Renal cortex interstitium (tissue), 11 donors: ENCODE measurements around the gene TIMM29. TPM values are rescaled to one million over a fixed set of nuclear protein-coding genes. Genes with fewer than 3 reads are reported as not detected.

Experiments
- DNase-seq, 11 donors: peaks; one replicate each; pipeline ENCODE4 v3.0.0-alpha.2; 2013; ENCODE audit warnings: low read depth in 9 of 11, low spot score in 4 of 11; ENCODE audit errors: extremely low read depth in 1 of 11
- polyA plus RNA-seq, 3 donors: library from polyadenylated mRNA; unstranded; fragments of 120-200 nt; gene quantifications; one replicate each; pipeline ENCODE4 v1.2.1, GENCODE V29; 2013; ENCODE audit not compliant: insufficient read length in 3 of 3

TIMM29 gene
- polyA plus RNA-seq, 3 donors = 26.9 to 31.0 (median 28.3) TPM

DNA sequence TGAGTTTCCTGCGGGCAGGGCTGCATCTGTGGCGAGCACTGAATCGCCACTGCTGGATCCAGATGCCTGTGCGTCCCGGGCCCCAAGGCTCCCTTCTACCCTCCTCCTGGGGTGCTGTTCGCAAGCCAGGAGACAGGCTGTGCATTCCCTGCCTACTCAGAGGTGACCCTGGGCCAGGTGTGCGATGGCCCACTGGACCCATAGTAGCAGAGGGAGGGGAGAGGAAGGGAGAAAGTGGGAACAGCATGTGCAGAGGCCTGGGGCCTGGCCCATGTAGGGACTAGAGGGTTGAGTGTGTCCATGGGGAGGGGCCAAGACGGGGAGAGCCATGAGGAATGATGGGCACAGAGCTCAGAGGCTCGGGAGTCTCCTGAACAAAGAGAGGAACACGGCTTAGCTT lies 30.0 kb upstream of the TIMM29 start:
- DNase-seq = no peak

DNA sequence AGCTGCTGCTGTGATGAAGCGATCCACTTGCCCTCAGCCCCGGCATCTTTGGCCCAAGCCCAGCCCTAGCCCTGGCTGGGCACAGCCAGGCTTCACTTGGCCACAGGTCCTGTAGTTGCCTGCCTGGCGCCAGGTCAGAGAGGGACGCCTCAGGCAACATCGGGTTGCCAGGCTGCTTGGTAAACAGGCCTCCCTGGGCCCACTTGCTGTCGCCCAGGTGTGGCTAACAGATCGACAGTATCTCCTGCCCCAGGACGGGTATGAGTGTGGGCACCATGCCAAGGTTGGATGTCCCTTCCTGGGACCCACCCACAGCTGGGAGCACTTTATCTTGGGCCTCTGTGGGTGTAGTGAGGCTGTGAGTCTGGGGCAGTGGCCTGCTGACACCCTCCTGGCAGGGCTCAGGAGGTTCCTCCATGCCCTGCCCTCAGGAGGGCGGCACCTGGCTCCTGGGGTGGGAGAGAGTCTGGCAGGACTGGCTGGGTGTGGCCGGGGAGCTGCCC lies 29.4 kb upstream of the TIMM29 start:
- DNase-seq = no peak

DNA sequence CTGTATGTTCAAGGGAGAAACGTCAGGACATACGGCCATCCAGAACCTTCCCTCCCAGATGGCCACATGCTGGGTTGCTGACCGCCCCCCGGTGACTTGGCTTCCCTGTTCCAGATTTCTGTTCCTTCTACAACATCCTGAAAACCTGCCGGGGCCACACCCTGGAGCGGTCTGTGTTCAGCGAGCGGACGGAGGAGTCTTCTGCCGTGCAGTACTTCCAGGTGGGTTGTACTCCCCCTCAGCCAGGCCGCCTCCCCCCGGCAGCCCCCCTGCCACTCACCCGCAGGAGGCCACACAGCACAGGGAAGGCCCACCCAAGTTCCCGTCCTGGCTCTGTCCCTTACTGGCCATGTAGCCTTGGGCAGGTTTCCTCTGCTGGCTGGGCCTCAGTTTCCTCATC lies 20.7 kb upstream of the TIMM29 start:
- DNase-seq = no peak

DNA sequence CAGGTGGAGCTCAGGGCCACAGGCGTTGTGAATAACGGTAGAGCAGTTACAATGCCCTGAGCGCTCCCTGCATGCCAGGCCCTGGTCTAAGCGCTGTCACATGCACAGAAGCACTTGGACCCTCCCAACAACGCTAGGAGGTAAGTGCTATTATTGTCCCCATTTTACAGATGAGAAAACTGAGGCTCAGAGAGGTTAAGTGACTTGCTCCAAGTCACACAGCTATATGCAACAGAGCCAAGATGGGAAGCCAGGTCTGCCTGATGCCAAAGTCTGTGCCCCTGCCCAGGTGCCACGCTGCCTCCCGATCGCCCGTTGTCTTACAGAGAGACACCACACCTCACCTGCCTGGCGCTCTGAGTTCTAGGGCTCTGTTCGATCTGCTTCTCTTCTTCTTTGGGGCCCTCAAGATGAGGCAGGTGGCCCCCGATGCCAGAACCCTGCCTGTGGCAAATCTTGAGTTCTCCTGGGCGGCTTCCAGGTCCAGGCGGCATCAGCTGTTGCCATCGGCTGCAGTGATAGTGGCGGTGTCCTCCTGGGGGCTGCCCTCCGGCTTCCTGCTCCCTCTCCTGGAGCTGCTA lies 20.1 kb upstream of the TIMM29 start:
- DNase-seq = no peak

- no peak for DNase-seq
Measured at GRCh38 chr19:10911579-10912363, 16.8 kb upstream of the TIMM29 start.

- DNase-seq = no peak
Measured at GRCh38 chr19:10912619-10913018, 16.0 kb upstream of the TIMM29 start.

- DNase-seq = no peak
Measured at GRCh38 chr19:10913716-10914340, 14.8 kb upstream of the TIMM29 start.

DNA sequence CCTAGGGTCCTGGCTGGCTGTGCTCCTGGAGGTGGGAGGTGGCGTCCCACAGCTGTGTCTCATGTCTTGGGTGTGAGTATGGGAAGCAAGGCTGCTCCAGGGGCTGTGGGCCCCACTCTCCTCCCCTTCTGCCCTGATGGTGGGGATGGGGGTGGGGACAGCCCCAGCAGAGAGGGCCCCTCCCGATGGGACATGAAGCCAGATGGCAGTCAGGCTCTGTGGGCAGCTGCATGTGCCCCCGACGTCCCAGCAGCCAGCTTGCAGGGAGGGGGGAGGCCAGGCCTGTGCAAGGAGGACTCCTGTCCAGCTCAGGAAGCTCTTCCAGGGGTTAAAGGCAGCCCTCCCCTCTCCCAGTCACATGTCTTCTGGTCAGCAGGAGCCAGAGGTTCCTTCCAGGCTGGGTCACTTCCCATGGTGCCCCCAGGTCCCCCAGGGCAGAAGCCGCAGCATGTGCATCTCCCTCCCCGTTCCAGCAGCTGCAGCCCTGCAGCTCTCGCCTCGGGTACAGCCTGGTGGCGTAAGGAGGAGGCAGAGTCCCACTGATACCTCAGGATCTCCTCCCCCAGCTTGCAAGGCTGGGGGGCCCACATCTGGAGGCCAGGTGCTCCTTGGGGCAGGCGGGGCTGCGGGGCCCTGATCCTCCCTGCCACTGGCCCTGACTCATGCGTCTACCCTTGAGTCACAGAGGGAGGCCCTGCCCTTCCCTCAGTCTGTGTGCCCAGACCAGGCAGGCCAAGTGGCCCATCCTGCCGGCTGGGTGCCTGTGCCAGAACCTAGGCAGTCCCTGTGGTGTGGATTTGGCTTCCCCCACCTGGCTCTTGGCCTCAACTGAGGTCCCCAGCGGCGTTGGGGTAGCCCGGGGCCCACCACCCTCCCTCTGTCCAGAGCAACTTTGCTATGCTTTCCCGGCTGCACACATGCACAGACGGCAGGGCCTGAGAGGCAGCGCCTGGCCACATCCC lies 13.2 kb upstream of the TIMM29 start:
- no peak for DNase-seq

GRCh38 chr19:10916602-10917001 lies 12.0 kb upstream of the TIMM29 start:
- DNase-seq = no peak

DNA sequence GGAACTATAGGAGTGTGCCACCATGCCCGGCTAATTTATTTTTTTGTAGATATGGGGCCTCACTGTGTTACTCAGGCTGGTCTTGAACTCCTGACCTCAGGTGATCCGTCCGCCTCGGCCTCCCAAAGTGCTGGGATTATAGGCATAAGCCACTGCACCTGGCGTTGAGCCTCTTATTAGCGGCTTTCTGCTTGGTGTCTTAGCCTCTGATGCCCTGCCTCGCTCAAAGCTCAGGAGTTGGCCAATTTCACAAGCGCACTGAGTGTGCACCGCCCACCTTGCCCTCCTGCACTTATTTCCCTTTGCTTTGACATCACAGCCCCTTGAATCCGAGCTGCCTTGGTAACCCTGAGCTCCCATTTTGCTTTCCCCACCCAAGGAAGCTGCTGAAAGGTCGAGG lies 10.3 kb upstream of the TIMM29 start:
- no peak for DNase-seq

- no peak for DNase-seq
Measured at GRCh38 chr19:10919352-10920287, 9.0 kb upstream of the TIMM29 start.

- no peak for DNase-seq
Measured at GRCh38 chr19:10920288-10920655, 8.3 kb upstream of the TIMM29 start.

GRCh38 chr19:10920781-10921180 lies 7.8 kb upstream of the TIMM29 start:
- no peak for DNase-seq

DNA sequence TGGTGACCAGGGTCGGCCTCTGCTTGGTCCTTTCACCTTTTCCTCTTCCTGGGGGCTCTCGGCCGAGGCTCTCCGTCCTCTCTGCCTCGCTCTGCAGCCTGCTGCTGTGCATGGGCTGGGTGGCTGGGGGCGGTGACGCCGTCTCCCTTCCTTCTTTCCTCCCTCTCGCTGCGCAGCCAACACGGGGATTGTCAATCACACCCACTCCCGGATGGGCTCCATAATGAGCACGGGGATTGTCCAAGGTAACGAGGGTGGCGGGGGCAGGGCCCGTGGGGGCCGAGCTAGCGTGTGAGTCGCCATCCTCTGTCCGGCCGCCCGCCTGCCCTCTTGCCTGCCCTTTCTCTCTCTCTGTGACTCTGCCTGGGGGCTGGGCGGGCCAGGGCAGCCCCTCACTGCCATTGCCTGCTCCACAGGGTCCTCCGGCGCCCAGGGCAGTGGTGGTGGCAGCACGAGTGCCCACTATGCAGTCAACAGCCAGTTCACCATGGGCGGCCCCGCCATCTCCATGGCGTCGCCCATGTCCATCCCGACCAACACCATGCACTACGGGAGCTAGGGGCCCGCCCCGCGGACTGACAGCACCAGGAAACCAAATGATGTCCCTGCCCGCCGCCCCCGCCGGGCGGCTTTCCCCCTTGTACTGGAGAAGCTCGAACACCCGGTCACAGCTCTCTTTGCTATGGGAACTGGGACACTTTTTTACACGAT lies 7.3 kb upstream of the TIMM29 start:
- no peak for DNase-seq

GRCh38 chr19:10921910-10922637 lies 6.5 kb upstream of the TIMM29 start:
- no peak for DNase-seq

DNA sequence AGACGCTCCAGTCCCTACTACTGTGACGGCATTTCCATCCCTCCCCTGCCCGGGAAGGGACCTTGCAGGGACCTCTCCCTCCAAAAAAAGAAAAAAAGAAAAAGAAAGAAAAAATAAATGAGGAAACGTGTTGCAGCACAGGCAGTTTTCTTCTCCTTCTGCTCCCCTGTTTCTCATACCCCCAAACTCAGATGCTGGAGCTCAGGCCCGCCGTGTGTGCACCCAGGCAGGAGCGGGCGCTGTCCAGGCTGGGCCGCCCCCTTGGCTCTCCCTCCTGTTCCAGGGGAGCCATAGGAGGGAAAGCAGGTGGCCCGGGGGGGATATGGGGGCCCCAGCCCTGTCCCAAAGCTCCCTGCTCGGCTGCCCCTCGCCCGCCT lies 6.0 kb upstream of the TIMM29 start:
- no peak for DNase-seq
